ENCODE measurements around the gene C11orf65. TPM values are rescaled to one million over a fixed set of nuclear protein-coding genes. Genes with fewer than 3 reads are reported as not detected.

The C11orf65 gene
- total RNA-seq, 1 experiment from 2014 or later, result 1.3 TPM

GRCh38 chr11:108369064-108369463 is 98.3 kb downstream of the C11orf65 start:
- no TSS peak for BruUV-seq (replicated peaks)
- H4K20me1 ChIP-seq (ENCODE audit: insufficient read depth), result no peaks in the 10 kb centered on the region
- ATAC-seq (no peak), DNase-seq (ENCODE audit: low read depth, low spot score) (no peak)
- no peaks in the 10 kb centered on the region for H3K4me1 ChIP-seq (ENCODE audit: control insufficient read depth in 1 of 2, insufficient read depth in 2 of 2, low read length in 2 of 2)
- H2AFZ ChIP-seq (ENCODE audit: low read depth, low read length, poor library complexity, severe bottlenecking), result no peak overlapping the region
- intact Hi-C loops (cut with micrococcal nuclease), result no loop called here
- H3K4me3 ChIP-seq (replicated peaks in 1 of 2; ENCODE audit: low read depth in 1 of 2, low read length in 2 of 2), result no peak overlapping the region
- no peaks in the 10 kb centered on the region for H3K79me2 ChIP-seq (ENCODE audit: insufficient read depth, low read length)
- no peaks in the 10 kb centered on the region for H3K9me2 ChIP-seq (ENCODE audit: insufficient read depth)
- ChIA-PET RAD21 (ENCODE audit: low non-redundant PET in 1 of 2, low total read pairs in 2 of 2, uncharacterized antibody in 2 of 2, unreplicated experiment in 2 of 2) (no interaction called here), POLR2A (no interaction called here), CTCF (no interaction called here)
- H3K27me3 ChIP-seq (ENCODE audit: insufficient read depth, low read length), result no peaks in the 10 kb centered on the region
- H3K9ac ChIP-seq (ENCODE audit: low read length), result no peak overlapping the region
- TF ChIP-seq, protein P1, sequence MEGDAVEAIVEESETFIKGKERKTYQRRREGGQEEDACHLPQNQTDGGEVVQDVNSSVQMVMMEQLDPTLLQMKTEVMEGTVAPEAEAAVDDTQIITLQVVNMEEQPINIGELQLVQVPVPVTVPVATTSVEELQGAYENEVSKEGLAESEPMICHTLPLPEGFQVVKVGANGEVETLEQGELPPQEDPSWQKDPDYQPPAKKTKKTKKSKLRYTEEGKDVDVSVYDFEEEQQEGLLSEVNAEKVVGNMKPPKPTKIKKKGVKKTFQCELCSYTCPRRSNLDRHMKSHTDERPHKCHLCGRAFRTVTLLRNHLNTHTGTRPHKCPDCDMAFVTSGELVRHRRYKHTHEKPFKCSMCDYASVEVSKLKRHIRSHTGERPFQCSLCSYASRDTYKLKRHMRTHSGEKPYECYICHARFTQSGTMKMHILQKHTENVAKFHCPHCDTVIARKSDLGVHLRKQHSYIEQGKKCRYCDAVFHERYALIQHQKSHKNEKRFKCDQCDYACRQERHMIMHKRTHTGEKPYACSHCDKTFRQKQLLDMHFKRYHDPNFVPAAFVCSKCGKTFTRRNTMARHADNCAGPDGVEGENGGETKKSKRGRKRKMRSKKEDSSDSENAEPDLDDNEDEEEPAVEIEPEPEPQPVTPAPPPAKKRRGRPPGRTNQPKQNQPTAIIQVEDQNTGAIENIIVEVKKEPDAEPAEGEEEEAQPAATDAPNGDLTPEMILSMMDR (IDR thresholded peaks at IDR 0.05 in 2 of 3, conservative IDR thresholded peaks at IDR 0.05 in 1 of 3; ENCODE audit: borderline replicate concordance in 1 of 3, insufficient read depth in 1 of 3, low read depth in 2 of 3, low read length in 2 of 3), result no peak
- TF ChIP-seq MAX (IDR thresholded peaks at IDR 0.05) (no peak), EGR1 (IDR thresholded peaks at IDR 0.05; ENCODE audit: low read depth) (no peak), CBX3 (IDR thresholded peaks at IDR 0.05; ENCODE audit: low read depth) (no peak), ZNF274 (IDR thresholded peaks at IDR 0.05; ENCODE audit: low read depth, low read length) (no peak), EZH2 (IDR thresholded peaks at IDR 0.05) (no peak), CEBPB (IDR thresholded peaks at IDR 0.05; ENCODE audit: low read depth) (no peak), JUND (IDR thresholded peaks at IDR 0.05) (no peak), POLR2A (IDR thresholded peaks at IDR 0.05; ENCODE audit: borderline replicate concordance, extremely low read depth, insufficient read depth, insufficient read length) (no peak), RAD21 (IDR thresholded peaks at IDR 0.05; ENCODE audit: low read depth) (no peak)
- TF ChIP-seq, protein P2, sequence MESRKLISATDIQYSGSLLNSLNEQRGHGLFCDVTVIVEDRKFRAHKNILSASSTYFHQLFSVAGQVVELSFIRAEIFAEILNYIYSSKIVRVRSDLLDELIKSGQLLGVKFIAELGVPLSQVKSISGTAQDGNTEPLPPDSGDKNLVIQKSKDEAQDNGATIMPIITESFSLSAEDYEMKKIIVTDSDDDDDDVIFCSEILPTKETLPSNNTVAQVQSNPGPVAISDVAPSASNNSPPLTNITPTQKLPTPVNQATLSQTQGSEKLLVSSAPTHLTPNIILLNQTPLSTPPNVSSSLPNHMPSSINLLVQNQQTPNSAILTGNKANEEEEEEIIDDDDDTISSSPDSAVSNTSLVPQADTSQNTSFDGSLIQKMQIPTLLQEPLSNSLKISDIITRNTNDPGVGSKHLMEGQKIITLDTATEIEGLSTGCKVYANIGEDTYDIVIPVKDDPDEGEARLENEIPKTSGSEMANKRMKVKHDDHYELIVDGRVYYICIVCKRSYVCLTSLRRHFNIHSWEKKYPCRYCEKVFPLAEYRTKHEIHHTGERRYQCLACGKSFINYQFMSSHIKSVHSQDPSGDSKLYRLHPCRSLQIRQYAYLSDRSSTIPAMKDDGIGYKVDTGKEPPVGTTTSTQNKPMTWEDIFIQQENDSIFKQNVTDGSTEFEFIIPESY (IDR thresholded peaks at IDR 0.05; ENCODE audit: extremely low read depth, insufficient replicate concordance, low read length), result no peak
- no peak overlapping the region for H3K27ac ChIP-seq (ENCODE audit: low read depth, low read length)
- peaks cover 0 to 3% of the 10 kb centered on the region in 2 experiments; a peak in 2 of 4 replicates for H3K36me3 ChIP-seq (ENCODE audit: control insufficient read depth in 1 of 2, insufficient read depth in 2 of 2, low read length in 2 of 2)
- no peak overlapping the region for H3K4me2 ChIP-seq (ENCODE audit: low read length)
- H3K9me3 ChIP-seq (ENCODE audit: control insufficient read depth in 1 of 2, insufficient read depth in 1 of 2, low read depth in 1 of 2, low read length in 2 of 2), result no peaks in the 10 kb centered on the region

Data from HCT116 (cell line).